Activated CD4-positive, alpha-beta memory T cell treated with anti-CD3 and anti-CD28 coated beads, Interleukin-2, amount 10 ng/mL, durations not matched to agents 7 days and 5 days (primary cell): ENCODE results near the gene SLC35B2. TPM values are rescaled to one million over a fixed set of nuclear protein-coding genes. Genes with fewer than 3 reads are reported as not detected.

Experiments
- CTCF ChIA-PET: fragments of 350-600 bp; sonication (Branson Sonifier 250); formaldehyde crosslinking; loops from one replicate; lab custom pipeline; 2021; ENCODE audit warnings: antibody characterized with exemption, inconsistent platforms; lab: Charles Lee
- POLR2A ChIA-PET: fragments of 350-600 bp; sonication (Branson Sonifier 250); formaldehyde crosslinking; loops from one replicate; lab custom pipeline; 2021; ENCODE audit warnings: antibody characterized with exemption; lab: Charles Lee
- DNase-seq: peaks from one replicate; pipeline ENCODE4 v3.0.0-alpha.2; 2020
- H3K27ac Mint-ChIP-seq: one replicate; pipeline ENCODE4 v1.8.0; 2021; ENCODE audit warnings: mild to moderate bottlenecking, mixed read lengths
- H3K27me3 Mint-ChIP-seq: one replicate; pipeline ENCODE4 v1.8.0; 2021; ENCODE audit warnings: mixed read lengths
- H3K36me3 Mint-ChIP-seq: one replicate; pipeline ENCODE4 v1.8.0; 2021; ENCODE audit warnings: low read depth, mixed read lengths
- H3K4me1 Mint-ChIP-seq: one replicate; pipeline ENCODE4 v1.8.0; 2021; ENCODE audit warnings: mixed read lengths
- H3K4me3 Mint-ChIP-seq: one replicate; pipeline ENCODE4 v1.8.0; 2021; ENCODE audit warnings: mild to moderate bottlenecking, mixed read lengths
- H3K9me3 Mint-ChIP-seq: one replicate; pipeline ENCODE4 v1.8.0; 2021; ENCODE audit warnings: mixed read lengths
- total RNA-seq, 2 experiments: library from RNA; stranded (reverse); gene quantifications; one replicate each; pipeline ENCODE4 v1.2.3, GENCODE V29; 2021

Gene SLC35B2
- total RNA-seq, 2 experiments from 2014 or later, result 35.8 to 37.2 TPM

DNA sequence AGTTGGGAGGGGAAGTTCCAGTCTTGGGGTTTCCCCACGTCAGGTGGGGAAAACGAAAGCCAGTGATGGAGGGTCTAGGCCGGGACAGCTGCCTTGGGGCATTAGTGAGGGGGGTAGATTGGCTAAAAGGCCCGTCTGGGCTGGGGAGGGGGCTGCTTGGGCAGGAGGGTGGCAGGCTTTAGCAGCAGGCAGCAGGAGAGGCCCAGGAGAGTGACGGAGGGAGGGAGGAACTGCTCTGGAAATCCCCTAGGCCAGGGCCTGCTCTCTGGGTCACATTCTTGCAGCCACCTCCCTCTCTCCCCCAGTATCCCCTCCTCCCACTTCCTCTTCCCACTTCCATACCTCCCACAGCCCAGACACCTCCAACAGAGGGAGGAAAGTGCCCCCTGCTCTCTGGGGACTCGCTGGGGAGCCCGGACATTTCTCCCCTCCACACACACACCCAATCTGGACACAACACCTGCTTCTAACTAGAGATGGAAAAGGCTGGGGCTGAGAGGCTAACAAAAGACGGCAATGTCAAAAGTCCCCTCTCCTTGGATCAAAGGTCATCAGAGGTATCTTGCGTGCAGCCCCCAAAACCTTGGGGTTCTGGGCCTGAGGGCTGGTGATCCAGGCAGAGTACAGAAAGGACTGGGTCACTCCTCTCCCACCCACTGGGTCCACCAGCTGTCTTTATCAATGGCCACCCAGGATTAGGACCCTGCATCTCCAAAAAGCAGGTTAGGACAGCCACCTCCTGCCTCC, 6.2 kb upstream of the SLC35B2 start:
- H3K4me3 Mint-ChIP-seq, result peak overlapping the region; percentile 97
- peaks cover 38% of the 10 kb centered on the region for H3K36me3 Mint-ChIP-seq
- peak; percentile 45 for DNase-seq
- ChIA-PET POLR2A (interaction anchor here (1.2 to 8.1 kb wide), 4 partner anchors 10 to 39 kb away, joined by 3 to 110 read pairs (median 35); partner anchors contain the start of gene HSP90AB1), CTCF (interaction anchor here (1.1 to 2.1 kb wide), 5 partner anchors 8 to 72 kb away, joined by 3 to 9 read pairs (median 6); partner anchors contain the start of gene AARS2)
- H3K27ac Mint-ChIP-seq, result peak overlapping the region; percentile 94
- peaks cover 7% of the 10 kb centered on the region for H3K27me3 Mint-ChIP-seq
- no peaks in the 10 kb centered on the region for H3K9me3 Mint-ChIP-seq
- peaks cover 46% of the 10 kb centered on the region for H3K4me1 Mint-ChIP-seq

DNA sequence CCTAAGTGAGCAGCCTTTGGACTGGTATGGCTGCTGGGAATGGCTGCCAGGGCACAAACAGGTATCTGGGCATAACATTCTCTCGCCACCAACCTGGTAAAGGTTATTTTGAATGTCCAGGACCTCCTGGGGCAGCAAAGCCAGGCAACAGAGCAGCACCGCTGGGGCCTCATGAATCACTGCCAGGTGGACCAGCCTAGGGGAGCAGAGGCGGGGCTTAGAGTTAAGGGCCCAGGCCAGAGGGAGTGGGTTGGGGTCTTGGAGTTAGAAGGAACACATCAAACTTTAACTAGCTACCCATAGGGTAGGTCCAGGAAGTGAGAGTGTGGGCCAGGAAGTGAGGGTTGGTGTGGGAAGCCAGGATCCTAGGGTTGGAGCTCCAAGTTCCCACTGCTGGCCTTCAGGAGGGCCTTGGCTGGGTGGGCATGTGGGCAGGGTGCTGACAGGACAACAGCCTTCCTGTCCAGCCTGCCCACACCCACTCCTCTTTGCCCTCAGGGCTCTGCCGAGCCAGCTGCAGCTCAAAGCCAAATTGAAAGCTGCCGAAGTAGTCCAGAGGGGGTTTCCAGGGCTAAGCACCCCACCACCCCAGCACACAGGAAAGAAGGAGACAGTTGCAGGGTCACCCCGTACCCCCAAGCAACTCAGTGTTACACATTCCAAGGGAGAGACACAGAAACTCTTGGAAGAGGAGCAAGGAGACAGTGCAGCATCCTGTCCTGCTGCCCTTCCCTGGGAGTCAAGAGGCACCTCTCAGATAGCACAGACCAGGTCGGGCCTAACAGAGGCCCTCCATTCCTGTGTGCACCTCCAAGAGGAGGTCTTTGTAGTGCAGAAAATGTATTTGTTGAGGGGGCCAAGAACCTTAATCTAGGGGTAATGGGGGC, 5.4 kb upstream of the SLC35B2 start:
- DNase-seq, result no peak
- Mint-ChIP-seq H3K27ac (peak overlapping the region; percentile 94), H3K36me3 (peaks cover 45% of the 10 kb centered on the region), H3K9me3 (no peaks in the 10 kb centered on the region), H3K4me1 (peaks cover 52% of the 10 kb centered on the region), H3K27me3 (peaks cover 1% of the 10 kb centered on the region), H3K4me3 (peak overlapping the region; percentile 97)
- ChIA-PET POLR2A (interaction anchor here (1.1 to 8.1 kb wide), 5 partner anchors 9 to 125 kb away, joined by 3 to 110 read pairs (median 6); partner anchors contain the start of genes AARS2, CDC5L and HSP90AB1), CTCF (interaction anchor here (0.6 to 1.5 kb wide), 4 partner anchors 17 to 89 kb away, joined by 3 to 5 read pairs (median 4); no protein-coding TSS in a partner anchor)

DNA sequence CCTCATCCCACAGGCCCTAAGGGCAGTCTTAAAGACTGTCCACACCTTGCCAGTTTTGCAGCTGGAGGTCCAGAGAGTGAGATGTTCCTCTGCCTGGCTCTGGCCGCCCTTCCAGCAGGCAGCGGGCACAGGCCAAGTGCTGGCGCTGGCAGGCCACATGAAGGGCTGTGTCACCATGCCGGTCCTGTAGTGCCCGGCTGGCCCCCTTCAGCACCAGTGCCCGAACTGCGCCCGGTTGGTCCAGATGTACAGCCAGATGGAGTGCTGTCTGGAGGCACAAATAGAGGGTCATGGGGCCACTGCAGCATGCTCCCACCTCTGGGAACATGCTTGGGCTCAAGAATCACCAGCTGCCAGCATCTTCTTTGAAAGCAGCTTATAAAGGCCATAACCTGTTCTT, 4.3 kb upstream of the SLC35B2 start:
- ChIA-PET POLR2A (interaction anchor here (6.5 to 8.1 kb wide), 2 partner anchors 8 to 14 kb away, joined by 64 to 110 read pairs; partner anchors contain the start of gene HSP90AB1), CTCF (interaction anchor here (1.2 to 1.5 kb wide), 2 partner anchors 37 to 44 kb away, joined by 3 to 5 read pairs; no protein-coding TSS in a partner anchor)
- H3K27ac Mint-ChIP-seq, result no peak overlapping the region
- H3K36me3 Mint-ChIP-seq, result peaks cover 47% of the 10 kb centered on the region
- no peak for DNase-seq
- no peak overlapping the region for H3K4me3 Mint-ChIP-seq
- no peaks in the 10 kb centered on the region for H3K9me3 Mint-ChIP-seq
- H3K4me1 Mint-ChIP-seq, result peaks cover 52% of the 10 kb centered on the region
- H3K27me3 Mint-ChIP-seq, result no peaks in the 10 kb centered on the region

DNA sequence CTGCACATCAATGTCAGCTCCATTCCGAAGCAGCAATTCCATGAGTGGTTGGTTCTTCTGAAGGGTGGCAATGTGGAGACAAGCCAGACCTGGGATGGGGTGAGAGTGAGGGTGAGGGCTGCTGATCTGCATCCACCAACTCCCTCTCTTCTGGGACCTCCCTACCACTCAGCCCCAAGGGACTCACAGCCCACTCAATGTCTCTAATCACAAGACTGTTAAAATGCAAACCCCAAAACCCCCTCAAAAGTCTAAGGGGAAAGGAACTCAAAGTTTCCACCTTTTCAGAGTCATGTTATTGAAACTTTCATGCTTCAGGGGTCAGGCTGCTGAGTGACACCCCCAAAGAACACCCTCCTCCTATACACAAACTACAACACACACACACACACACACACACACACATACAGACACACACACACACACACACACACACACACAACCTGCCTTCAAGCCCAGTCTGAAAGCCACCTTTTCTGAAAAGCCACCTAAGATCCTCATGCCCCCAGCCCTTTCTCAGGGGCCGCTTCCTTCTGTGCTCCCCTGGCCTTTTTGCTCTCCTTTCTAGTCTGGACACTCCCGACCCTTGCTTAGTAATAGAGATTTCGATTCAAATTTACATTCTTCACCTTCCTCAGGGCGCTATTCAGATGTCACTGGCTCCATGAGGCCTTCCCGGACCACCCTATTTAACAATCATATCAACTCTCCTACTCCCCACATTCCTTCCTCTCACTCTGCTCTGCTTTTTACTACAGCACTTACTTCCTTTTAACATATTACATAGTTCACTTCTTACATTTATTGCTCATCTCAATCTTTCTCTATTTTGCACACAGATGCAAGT, 3.3 kb upstream of the SLC35B2 start:
- POLR2A ChIA-PET, result interaction anchor here (1.2 to 8.1 kb wide), 3 partner anchors 7 to 14 kb away, joined by 3 to 110 read pairs (median 64); partner anchors contain the start of gene HSP90AB1
- Mint-ChIP-seq H3K4me1 (peaks cover 53% of the 10 kb centered on the region), H3K36me3 (peaks cover 50% of the 10 kb centered on the region), H3K9me3 (no peaks in the 10 kb centered on the region), H3K27ac (no peak overlapping the region), H3K4me3 (no peak overlapping the region), H3K27me3 (no peaks in the 10 kb centered on the region)
- DNase-seq, result no peak
- CTCF ChIA-PET, result no interaction called here

DNA sequence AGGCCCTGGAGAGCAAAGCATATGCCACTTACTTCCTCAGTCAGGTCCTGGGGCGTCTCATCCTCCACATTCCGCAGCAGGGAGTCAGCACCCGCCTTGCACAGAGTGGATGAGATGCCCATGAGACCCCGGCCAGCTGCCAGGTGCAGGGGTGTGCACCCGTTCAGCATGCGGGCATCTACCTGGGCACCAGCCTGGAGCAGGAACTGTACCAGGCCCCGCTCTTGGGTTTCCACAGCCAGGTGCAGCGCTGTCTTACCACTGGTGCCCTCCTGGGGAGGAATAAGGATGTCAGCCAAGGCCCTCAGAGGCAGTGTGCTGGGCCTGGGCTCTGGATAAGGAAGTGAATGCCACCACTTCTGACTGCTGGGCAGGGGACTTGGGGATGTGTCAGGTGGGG, 2.7 kb upstream of the SLC35B2 start:
- Mint-ChIP-seq H3K4me3 (no peak overlapping the region), H3K9me3 (no peaks in the 10 kb centered on the region), H3K4me1 (peaks cover 58% of the 10 kb centered on the region), H3K27me3 (no peaks in the 10 kb centered on the region), H3K36me3 (peaks cover 57% of the 10 kb centered on the region), H3K27ac (no peak overlapping the region)
- no peak for DNase-seq
- ChIA-PET CTCF (no interaction called here), POLR2A (interaction anchor here (1.2 kb wide), 1 partner anchor 13 kb away, joined by 3 read pairs; the partner anchor contains the start of gene HSP90AB1)

DNA sequence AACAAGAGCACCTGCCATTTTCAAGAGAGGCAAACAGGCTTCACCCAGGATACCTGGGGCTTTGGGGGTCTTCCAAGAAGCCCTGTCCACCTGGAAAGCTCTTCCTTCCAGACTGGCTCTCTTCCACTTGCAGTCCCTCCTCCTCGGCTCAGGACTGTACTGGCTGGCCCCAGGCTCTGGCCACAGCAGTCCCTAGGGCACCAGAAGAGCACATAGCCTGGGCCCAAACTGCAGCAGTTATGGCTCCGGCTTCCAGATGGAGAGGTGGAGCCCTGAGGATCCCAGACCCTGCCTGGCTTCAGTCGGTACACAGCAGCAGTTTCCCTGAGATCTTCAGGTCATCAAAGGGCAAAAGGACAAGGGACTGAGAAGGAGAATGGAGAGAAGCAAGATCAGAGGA, 1.6 kb upstream of the SLC35B2 start:
- peak overlapping the region; percentile 49 for H3K27ac Mint-ChIP-seq
- no peak for DNase-seq
- H3K9me3 Mint-ChIP-seq, result no peaks in the 10 kb centered on the region
- ChIA-PET CTCF (no interaction called here), POLR2A (no interaction called here)
- H3K4me1 Mint-ChIP-seq, result peaks cover 63% of the 10 kb centered on the region
- no peaks in the 10 kb centered on the region for H3K27me3 Mint-ChIP-seq
- H3K4me3 Mint-ChIP-seq, result peak overlapping the region; percentile 73
- peaks cover 58% of the 10 kb centered on the region for H3K36me3 Mint-ChIP-seq

DNA sequence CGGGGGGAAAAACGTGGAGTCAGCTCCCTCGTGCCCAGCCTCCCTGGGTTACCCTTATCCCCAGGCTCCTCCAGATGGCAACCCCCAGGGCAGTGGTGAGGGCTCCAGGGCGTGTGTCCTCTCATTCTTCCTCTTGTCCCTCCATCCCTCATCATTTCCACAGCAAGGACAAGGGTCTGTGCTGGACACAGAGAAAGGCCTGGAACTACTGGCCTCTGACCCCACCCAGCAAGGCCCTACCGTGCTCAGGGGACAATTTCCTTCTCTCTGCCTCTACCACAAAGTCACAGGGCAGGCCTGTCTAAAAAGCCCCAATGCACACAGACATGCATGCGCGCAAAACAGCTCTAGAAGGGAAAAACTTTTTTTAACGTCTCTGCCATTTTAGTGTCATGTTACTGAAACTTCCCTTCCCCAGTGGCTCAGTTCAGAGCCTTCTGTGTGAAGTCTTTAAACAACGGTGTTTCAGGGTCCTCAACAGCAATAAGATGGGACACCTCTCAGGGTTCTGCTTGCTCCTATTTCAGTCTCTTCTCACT, 1.1 kb upstream of the SLC35B2 start:
- Mint-ChIP-seq H3K4me1 (peaks cover 65% of the 10 kb centered on the region), H3K4me3 (peak overlapping the region; percentile 73), H3K27ac (peak overlapping the region; percentile 49), H3K27me3 (no peaks in the 10 kb centered on the region), H3K9me3 (no peaks in the 10 kb centered on the region), H3K36me3 (peaks cover 58% of the 10 kb centered on the region)
- ChIA-PET POLR2A (no interaction called here), CTCF (no interaction called here)
- no peak for DNase-seq

DNA sequence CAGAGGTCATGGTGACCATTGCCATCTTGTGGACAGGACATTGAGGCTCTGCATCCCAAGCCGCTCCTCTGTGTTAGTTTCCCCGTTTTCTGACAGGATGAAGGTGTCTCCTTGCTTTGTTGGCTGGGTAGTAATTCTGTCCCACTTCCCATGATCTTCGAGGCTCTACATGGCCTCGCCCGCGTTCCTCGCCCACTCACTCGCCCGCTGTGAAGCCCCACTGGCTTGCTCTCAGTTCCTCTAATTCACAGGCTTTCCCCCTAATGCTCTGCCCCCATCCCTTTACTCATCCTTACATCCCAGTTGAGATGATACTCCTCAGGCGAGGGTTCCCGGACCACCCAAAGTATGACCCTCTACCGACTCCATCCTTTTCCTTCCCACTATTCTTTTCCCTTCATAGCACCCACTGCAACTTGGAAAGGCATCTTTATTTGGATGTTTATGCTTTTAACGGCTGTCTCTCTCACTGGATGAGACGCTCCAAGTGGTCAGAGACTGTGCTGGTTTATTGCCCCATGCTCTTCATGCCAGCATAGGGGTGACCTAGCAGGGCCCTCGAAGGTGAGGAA, 511 bp upstream of the SLC35B2 start:
- peaks cover 60% of the 10 kb centered on the region for H3K36me3 Mint-ChIP-seq
- DNase-seq, result no peak
- H3K27ac Mint-ChIP-seq, result peak overlapping the region; percentile 84
- no peaks in the 10 kb centered on the region for H3K9me3 Mint-ChIP-seq
- H3K4me3 Mint-ChIP-seq, result peak overlapping the region; percentile 73
- no peaks in the 10 kb centered on the region for H3K27me3 Mint-ChIP-seq
- CTCF ChIA-PET, result interaction anchor here (1.3 to 3.7 kb wide), 7 partner anchors 10 to 35 kb away, joined by 4 to 32 read pairs (median 7); partner anchors contain the start of genes HSP90AB1 and SLC29A1
- POLR2A ChIA-PET, result interaction anchor here (1.2 to 4.0 kb wide), 4 partner anchors 11 to 628 kb away, joined by 3 to 136 read pairs (median 14); partner anchors contain the start of genes HSP90AB1 and SLC29A1
- peaks cover 65% of the 10 kb centered on the region for H3K4me1 Mint-ChIP-seq

DNA sequence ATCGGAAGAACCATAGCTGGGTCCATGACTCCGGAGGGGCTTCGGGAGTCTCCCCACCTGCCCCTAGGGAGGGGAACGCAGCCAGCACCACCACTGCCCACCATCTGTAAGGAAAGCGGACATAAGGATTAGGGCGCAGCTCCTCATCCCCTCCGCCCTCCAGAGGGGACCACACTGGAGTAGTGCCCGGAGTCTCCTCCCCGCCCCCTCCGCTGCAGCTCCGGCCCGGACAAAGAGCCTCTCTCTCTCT, 628 bp downstream of the SLC35B2 start:
- Mint-ChIP-seq H3K4me3 (peak overlapping the region; percentile 83), H3K36me3 (peaks cover 69% of the 10 kb centered on the region), H3K27me3 (no peaks in the 10 kb centered on the region), H3K4me1 (peaks cover 62% of the 10 kb centered on the region), H3K9me3 (no peaks in the 10 kb centered on the region), H3K27ac (peak overlapping the region; percentile 82)
- ChIA-PET CTCF (interaction anchor here (0.6 to 3.7 kb wide), 18 partner anchors 10 to 1266 kb away, joined by 3 to 32 read pairs (median 5); partner anchors contain the start of genes AARS2, HSP90AB1, MAD2L1BP and SLC29A1), POLR2A (interaction anchor here (0.8 to 6.8 kb wide), 8 partner anchors 8 to 627 kb away, joined by 3 to 136 read pairs (median 6); partner anchors contain the start of genes HSP90AB1, NFKBIE, SLC29A1 and TMEM151B)
- DNase-seq, result no peak

DNA sequence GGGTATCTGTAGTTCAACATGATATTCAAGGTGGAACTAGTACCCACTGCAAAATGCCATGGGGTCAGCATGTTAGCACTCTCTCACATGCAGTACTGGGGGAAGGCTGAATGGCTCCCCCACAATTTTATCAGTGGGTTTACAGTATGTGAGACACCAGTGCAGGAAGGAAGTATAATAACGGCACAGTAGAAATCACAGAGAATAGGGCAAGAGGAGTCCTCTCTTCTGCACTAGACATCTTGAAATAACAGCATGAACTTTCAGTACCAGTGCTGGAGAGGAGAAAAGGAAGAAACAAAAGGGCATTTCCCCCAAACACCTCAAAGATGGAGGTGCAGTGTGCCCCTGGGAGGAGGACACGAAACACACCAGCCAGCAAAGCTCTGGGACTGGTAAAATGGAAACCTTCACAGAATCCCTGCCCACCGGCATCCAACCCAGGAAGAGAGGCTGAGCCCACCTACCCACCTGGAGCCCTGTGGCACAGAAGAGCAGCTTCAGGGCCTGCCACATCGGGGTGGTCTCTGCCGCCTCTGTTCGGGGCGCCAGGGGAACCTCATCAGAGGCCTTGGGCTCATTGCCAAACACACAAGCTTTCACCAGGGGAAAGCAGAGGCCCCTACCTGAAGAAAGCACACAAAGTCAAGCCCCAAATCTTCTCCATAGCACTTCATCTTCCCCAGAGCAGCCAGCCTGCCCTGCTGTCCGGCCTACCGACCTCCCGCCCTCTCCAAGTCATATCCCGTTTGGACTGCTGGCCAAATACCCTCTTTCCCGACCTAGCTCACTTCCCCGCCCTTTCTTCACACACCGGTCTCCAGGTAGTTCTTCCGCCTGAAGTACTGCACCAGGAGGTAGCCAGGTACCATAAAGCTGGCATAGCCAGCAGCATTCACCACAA, 1.2 kb downstream of the SLC35B2 start:
- H3K36me3 Mint-ChIP-seq, result peaks cover 73% of the 10 kb centered on the region

More for the DNA sequence above, 1.2 kb downstream of the SLC35B2 start:
- POLR2A ChIA-PET, result interaction anchor here (0.8 to 6.8 kb wide), 8 partner anchors 9 to 626 kb away, joined by 3 to 136 read pairs (median 6); partner anchors contain the start of genes HSP90AB1, NFKBIE, SLC29A1 and TMEM151B
- H3K4me1 Mint-ChIP-seq, result peaks cover 65% of the 10 kb centered on the region
- peak overlapping the region; percentile 82 for H3K27ac Mint-ChIP-seq
- H3K4me3 Mint-ChIP-seq, result peak overlapping the region; percentile 83
- CTCF ChIA-PET, result interaction anchor here (0.6 to 3.7 kb wide), 18 partner anchors 9 to 160 kb away, joined by 3 to 32 read pairs (median 6); partner anchors contain the start of genes AARS2, HSP90AB1, NFKBIE and SLC29A1
- DNase-seq, result no peak
- no peaks in the 10 kb centered on the region for H3K27me3 Mint-ChIP-seq
- no peaks in the 10 kb centered on the region for H3K9me3 Mint-ChIP-seq
